ENCODE measurements around the gene TAF3. TPM values are rescaled to one million over a fixed set of nuclear protein-coding genes. Genes with fewer than 3 reads are reported as not detected.
A peak's percentile ranks its signal among the peaks of the same experiment; 100 is the strongest.

The TAF3 gene
- total and polyA plus RNA-seq, 2 experiments from 2014 or later: 3.9 to 7.7 TPM

DNA sequence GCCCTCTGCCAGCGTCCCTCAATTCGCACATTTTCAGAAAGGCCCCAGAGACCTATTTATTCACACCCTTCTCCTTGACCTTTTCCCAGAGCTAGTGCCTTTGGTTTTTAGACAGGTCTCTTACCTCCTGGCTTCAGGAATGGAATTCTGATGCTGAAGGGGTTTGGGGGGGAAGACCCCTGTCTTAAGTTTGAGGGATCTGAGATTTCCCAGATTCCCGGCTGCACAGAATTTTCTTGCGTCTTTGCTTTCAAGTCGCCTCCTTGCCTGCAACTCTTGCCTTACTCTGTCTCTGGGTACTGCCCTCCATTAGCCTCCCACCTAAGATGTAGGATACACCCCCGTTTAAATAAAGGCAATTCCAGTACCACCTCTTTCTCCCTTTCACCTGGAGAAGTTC, 238.1 kb downstream of the TAF3 start:
- no peaks in the 10 kb centered on the region for H3K36me3 ChIP-seq
- no peak for DNase-seq (ENCODE audit: low read depth in 1 of 2, low spot score in 1 of 2)
- peaks cover 63% of the 10 kb centered on the region for H3K27me3 ChIP-seq
- no peaks in the 10 kb centered on the region for H3K9me3 ChIP-seq (ENCODE audit: low read depth)
- H3K4me3 ChIP-seq: peak overlapping the region; percentile 59
- no peak overlapping the region for H3K27ac ChIP-seq
- TF ChIP-seq, protein P1, sequence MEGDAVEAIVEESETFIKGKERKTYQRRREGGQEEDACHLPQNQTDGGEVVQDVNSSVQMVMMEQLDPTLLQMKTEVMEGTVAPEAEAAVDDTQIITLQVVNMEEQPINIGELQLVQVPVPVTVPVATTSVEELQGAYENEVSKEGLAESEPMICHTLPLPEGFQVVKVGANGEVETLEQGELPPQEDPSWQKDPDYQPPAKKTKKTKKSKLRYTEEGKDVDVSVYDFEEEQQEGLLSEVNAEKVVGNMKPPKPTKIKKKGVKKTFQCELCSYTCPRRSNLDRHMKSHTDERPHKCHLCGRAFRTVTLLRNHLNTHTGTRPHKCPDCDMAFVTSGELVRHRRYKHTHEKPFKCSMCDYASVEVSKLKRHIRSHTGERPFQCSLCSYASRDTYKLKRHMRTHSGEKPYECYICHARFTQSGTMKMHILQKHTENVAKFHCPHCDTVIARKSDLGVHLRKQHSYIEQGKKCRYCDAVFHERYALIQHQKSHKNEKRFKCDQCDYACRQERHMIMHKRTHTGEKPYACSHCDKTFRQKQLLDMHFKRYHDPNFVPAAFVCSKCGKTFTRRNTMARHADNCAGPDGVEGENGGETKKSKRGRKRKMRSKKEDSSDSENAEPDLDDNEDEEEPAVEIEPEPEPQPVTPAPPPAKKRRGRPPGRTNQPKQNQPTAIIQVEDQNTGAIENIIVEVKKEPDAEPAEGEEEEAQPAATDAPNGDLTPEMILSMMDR (IDR thresholded peaks at IDR 0.05; ENCODE audit: low read depth, low read length): no peak
- peaks cover 25% of the 10 kb centered on the region for H3K4me1 ChIP-seq (ENCODE audit: low read depth)

DNA sequence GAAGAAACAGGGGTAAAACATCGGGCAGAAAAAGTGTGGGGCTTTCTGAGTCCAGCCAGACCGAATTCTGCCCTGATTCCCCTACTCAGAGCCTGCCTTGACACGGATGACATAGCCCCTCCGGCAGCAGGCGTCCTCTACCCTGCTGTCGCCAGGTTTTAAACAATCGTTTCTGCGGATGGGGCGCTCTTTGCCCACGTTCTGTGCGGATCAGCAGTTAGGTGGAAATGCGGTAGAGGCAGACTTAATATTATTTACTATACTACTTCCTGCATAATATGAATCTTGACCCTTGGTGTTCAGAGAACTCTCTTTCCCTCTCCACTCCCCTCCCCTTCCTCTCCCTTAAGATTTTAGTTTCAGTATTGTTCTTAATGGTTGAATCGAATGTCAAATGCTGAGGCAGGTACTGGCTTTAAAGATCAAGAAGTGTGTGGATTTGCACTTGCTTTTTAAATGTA, 238.6 kb downstream of the TAF3 start:
- TF ChIP-seq, protein P1 (IDR thresholded peaks at IDR 0.05; ENCODE audit: low read depth, low read length): no peak
- Histone ChIP-seq H3K4me3 (peak overlapping the region; percentile 59), H3K4me1 (ENCODE audit: low read depth) (peaks cover 30% of the 10 kb centered on the region), H3K27ac (no peak overlapping the region), H3K36me3 (no peaks in the 10 kb centered on the region), H3K9me3 (ENCODE audit: low read depth) (no peaks in the 10 kb centered on the region), H3K27me3 (peaks cover 58% of the 10 kb centered on the region)
- DNase-seq (ENCODE audit: low read depth in 1 of 2, low spot score in 1 of 2): no peak

DNA sequence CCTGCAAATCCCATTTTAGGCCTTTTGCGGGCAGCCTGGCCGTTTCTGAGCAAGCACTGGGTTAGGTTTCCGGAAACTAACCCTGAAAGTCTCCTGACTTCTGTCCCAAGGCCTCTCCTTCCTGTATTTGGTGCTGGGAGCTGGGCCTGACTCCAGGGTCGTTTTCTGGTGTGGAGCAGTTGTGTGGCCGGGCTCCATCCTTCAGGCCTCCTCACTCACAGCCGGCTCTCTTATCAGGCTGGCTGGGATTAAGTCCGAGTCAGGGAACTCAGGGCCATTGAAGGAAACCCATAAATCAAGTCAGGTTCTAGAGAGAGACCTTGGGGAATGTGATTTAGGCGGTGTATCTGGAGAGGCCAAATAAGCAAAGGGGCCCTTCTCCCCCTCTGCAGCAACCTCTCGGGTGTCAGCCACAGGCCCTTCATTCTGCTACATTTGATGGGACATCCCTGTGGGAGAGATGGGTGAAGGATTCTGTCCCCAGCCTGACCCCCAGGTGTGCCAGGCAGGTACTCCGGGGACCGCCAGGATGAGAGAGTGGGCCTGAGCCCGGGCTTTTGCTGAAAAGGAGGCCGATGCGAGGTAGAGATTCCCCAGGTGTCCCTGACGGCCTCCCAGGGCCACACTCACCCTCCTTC, 239.4 kb downstream of the TAF3 start:
- Histone ChIP-seq H3K27me3 (peaks cover 50% of the 10 kb centered on the region), H3K36me3 (no peaks in the 10 kb centered on the region), H3K4me1 (ENCODE audit: low read depth) (peaks cover 34% of the 10 kb centered on the region), H3K27ac (no peak overlapping the region), H3K9me3 (ENCODE audit: low read depth) (no peaks in the 10 kb centered on the region), H3K4me3 (no peak overlapping the region)
- TF ChIP-seq, protein P1 (IDR thresholded peaks at IDR 0.05; ENCODE audit: low read depth, low read length): no peak
- DNase-seq (ENCODE audit: low read depth in 1 of 2, low spot score in 1 of 2): peak in 1 of 2 donors; percentile 64

DNA sequence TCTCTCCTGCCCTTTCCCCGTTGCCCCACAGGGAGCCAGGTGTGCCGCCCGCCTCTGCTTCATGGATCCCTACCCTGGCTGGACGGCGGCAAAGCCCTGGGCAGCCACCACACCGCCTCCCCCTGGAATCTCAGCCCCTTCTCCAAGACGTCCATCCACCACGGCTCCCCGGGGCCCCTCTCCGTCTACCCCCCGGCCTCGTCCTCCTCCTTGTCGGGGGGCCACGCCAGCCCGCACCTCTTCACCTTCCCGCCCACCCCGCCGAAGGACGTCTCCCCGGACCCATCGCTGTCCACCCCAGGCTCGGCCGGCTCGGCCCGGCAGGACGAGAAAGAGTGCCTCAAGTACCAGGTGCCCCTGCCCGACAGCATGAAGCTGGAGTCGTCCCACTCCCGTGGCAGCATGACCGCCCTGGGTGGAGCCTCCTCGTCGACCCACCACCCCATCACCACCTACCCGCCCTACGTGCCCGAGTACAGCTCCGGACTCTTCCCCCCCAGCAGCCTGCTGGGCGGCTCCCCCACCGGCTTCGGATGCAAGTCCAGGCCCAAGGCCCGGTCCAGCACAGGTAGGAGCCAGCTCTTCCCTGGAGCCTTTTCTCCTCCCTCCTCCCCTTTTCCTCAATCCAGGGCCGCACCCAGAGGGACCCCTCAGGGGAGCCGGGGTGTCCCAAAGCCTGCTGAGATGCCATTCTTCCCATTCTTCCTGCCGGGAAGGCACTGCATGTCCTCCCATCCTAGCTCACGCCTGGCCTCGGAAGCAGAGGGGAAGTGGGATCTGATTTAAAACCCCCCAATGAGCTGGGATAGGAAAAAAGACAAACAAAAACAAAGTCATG, 240.2 kb downstream of the TAF3 start:
- H3K4me3 ChIP-seq: no peak overlapping the region
- no peaks in the 10 kb centered on the region for H3K36me3 ChIP-seq
- TF ChIP-seq, protein P1 (IDR thresholded peaks at IDR 0.05; ENCODE audit: low read depth, low read length): no peak
- H3K9me3 ChIP-seq (ENCODE audit: low read depth): no peaks in the 10 kb centered on the region
- peaks cover 34% of the 10 kb centered on the region for H3K4me1 ChIP-seq (ENCODE audit: low read depth)
- peaks cover 52% of the 10 kb centered on the region for H3K27me3 ChIP-seq
- DNase-seq (ENCODE audit: low read depth in 1 of 2, low spot score in 1 of 2): no peak
- H3K27ac ChIP-seq: no peak overlapping the region

DNA sequence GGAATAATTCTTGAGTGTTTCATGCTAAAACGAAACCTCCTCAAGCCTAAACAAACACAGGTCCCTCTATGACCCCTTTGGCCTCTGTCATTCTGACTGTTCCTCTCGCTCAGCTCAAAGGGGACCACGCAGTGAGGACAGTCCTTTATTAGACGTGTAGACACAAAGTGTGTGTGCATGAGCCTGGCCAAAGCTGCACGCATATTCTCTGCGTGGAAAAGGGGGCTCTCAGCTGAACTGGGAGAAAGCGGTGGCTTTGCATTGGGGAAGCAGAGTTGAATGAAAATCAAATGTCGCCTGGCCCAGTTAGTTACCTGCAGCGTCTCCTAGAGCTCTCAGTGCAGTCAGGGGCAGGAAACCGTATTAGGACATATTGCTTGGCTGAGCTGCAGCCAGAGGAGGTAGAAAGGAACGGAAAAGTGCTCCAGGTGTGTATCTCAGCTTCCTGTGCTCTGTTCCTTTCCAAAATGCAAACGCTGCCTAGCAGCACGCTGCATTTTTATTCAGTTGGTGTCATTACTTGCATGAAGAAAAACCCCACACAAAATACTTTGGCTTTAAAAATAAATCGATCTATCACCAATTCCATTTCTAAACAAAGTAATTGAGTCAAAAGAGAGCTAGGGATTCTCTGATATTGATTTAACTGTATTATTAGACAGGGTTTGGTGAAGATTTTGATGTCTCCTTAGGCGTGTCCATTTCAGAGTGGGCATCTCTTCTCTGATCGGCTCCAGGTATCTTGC, 241.1 kb downstream of the TAF3 start:
- TF ChIP-seq, protein P1 (IDR thresholded peaks at IDR 0.05; ENCODE audit: low read depth, low read length): no peak
- Histone ChIP-seq H3K27ac (no peak overlapping the region), H3K9me3 (ENCODE audit: low read depth) (no peaks in the 10 kb centered on the region), H3K4me3 (no peak overlapping the region), H3K27me3 (peaks cover 58% of the 10 kb centered on the region), H3K4me1 (ENCODE audit: low read depth) (peaks cover 34% of the 10 kb centered on the region), H3K36me3 (no peaks in the 10 kb centered on the region)
- no peak for DNase-seq (ENCODE audit: low read depth in 1 of 2, low spot score in 1 of 2)

Data from cardiac muscle cell (in vitro differentiated cells and primary cell).